Measurements from ENCODE around the gene JOSD2.
"Not testable (repeated sequence)": the region's sequence is repeated elsewhere in the genome, so short reads cannot be mapped to it uniquely, and the experiment has no call there.

JOSD2 gene

DNA sequence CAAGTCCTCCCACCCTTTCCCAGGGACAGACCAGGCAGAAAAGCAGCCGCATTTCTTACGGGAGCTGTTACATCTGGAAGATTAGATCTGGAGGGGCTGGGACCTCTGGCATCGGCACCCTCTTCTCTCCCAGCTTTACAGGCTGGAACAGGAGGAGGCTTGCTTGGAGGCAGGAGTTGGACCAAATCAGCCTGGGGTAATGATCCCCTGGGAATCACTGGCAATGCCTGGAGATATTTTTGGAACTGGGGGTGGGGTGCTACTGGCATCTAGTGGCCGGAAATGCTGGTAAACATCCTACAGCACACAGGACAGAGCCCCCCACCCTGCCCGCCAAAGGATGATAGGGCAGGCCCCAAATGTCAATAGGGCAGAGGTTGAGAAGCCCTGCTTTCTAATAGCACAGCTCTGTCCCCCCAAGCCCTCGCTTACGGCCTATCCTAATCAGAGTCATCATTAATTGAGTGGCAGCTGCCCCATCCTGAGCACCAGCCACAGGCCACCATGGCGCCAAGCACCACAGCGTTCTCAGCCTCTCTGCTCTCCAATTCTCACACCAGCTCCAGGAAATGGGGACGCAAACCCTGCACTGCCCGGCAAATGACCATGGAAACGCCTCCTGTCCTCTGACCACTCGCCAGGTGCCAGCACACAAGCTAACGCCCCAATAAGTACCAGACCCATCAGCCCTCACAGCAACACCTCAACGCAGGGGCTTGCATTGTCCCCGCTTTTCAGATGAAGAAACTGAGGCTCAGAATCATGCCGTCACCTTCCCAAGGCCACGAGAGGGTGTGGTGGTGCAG is 36.6 kb upstream of the JOSD2 start:
- no peak for DNase-seq (ENCODE audit: low read depth)

DNA sequence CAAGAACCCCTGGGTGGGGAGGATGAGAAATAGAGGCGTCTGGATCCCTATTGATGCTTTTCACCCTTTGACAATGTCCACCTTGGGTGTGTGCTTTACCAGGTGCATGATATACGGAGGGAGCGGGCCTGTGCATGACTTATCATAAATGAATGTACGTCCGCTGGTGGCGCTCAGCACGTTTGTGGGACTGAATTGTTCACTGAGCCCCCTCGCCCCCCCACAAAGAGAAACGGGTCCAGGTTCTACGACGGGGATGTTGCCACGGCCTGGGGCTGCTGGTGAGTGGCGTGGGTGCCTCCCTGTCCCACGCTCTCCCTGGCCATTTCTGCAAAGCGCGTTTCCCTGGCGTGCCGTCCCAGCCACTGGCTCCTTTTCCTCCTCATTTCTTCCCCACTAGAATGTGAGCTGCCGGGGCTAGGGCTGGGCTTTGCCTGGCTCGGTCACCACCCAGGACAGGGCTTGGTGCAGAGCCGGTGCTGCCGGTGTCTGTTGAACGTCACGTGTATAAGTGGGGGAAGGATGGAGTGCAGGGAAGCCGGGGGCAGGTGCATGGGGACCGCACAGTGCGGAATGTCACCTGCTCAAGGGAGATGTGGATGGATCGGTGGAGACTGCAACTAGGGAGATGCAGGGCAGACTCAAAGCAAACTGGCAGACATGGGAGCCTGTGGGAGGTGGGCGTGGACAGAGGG is 35.7 kb upstream of the JOSD2 start:
- no peak for DNase-seq (ENCODE audit: low read depth)

GRCh38 chr19:50542943-50543342 is 32.0 kb upstream of the JOSD2 start:
- DNase-seq (ENCODE audit: low read depth) = no peak

DNA sequence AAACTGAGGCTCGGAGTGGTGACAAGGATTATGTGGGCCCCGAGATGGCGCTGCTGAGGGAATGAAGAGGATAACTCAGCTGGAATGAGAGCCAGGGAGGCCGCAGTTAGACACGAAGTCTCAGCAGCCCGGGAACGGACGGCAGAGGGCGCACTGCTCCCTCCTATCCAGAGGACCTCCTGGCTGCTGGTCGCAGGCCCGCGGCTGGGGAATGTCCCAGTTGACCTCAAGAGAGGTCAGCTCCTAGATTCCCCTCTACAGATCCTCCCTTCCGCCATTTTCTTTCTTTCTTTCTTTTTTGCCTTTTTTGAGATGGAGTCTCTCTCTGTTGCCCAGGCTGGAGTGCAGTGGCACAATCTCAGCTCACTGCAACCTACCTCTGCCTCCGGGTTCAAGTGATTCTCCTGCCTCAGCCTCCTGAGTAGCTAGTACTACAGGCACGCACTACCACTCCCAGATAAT is 26.8 kb upstream of the JOSD2 start:
- DNase-seq (ENCODE audit: low read depth) = peak; percentile 10

- no peak for DNase-seq (ENCODE audit: low read depth)
Measured at GRCh38 chr19:50537306-50537685, 26.3 kb upstream of the JOSD2 start.

GRCh38 chr19:50536662-50537305 is 25.8 kb upstream of the JOSD2 start:
- DNase-seq (ENCODE audit: low read depth) = no peak

DNA sequence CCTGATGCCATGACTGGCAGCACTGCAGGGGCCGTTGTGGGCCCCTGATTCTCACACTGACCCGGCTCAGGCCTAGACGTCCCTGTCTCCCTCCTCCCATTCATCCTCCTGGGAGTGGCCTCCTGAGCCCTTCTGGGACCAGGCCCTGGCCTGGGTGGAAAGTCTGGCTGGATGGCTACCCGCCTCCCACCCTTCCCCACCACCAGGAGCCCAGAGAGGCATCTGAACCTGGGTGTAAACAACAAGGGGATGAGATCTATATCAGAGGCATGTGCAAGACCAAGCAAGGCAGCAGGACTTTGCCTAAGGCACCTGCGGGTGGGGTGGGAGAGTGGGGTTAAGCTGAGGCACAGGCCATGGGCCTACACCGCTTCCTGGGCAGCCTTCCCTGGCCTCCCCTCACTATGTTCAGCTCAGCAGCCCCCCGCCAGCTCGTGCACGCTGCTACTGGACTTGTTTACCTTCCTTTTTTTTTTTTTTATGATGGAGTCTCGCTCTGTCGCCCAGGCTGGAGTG is 24.7 kb upstream of the JOSD2 start:
- DNase-seq (ENCODE audit: low read depth) = no peak

DNA sequence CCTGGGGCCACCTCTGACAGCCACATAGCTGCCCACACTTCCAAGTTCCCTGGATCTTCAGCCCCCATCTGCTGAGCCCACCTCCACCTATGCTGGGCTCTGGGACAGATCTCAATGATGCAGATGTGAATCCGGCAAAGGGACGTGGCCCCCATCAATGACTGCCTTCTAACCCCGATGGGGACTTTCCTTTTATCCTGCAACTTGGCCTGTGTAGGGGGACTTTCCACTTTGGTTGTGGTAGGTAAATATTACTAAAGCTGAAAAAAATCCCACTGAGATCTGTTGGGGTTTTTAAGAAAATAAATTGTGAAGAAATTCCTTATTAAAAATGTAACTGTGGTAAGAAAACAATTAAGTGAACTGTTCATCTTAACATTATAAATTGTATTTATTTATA is 23.5 kb upstream of the JOSD2 start:
- no peak for DNase-seq (ENCODE audit: low read depth)

DNA sequence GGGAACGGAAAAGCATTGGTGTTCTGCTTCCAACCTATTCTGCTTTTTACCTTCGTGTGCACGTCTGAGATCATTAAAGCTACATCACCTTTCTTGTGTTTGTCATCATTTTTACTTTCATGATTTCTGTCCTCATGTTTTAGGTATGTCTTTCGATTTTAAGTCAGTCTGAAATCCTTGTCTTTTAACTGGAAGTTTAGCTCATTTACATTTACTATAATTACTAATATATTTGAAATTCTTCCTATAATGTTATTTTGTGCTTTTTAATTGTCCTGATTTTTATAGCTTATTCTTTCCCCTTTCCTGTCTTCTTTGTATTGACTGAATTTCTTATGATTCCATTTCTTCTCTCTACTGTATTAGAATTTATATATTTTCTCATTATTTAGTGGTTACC is 22.0 kb upstream of the JOSD2 start:
- DNase-seq (ENCODE audit: low read depth) = no peak

DNA sequence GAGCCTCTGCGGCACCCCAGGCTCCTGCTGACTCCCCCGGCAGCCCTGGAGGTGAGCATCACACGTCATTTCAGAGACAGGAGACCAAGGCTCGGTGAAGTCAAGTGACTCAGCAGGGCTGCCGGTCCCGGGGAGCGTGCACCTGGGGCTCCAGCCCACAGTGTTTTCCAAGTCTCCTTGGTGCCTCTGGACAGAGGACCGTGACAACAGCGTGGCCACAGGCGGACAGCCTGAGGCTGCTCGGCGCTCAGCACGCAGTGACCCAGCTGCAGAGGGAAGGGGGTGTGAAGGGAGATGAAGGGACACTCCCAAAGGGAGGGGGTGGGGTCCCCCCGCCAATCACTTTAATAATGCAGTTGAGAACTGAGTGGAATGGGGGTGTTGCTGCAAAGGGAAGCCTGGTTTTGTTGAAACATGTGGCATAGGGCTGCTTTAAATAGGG is 20.2 kb upstream of the JOSD2 start:
- no peak for DNase-seq (ENCODE audit: low read depth)

- not testable (repeated sequence) for DNase-seq (ENCODE audit: low read depth)
Measured at GRCh38 chr19:50528052-50528451, 17.1 kb upstream of the JOSD2 start.

GRCh38 chr19:50522881-50523280 is 11.9 kb upstream of the JOSD2 start:
- no peak for DNase-seq (ENCODE audit: low read depth)

- no peak for DNase-seq (ENCODE audit: low read depth)
Measured at GRCh38 chr19:50520822-50521465, 10.0 kb upstream of the JOSD2 start.

DNA sequence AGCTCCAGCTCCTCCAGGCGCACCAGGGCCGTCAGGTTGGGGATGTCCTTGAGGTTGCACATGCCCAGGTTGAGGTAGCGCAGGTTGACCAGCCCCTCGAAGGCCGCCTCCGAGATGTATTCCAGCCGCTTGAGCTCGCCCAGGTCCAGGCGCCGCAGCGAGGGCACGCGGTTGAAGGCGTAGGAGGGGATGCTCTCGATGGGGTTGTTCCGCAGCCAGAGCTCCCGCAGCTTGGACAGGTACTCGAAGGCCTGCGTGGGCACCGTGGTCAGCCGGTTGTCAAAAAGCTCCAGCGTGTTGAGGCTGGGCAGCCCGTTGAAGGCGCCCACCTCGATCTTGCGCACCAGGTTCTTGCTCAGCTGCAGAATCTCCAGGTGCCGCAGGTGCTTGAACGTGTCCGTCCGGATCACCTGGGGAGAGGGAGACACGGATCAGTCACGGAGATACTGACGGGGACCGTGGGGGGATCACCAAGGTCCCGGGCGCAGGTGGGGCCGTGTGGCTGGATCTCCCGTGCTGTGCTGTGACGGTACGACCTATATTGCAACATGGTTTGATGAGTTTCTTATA is 8.1 kb upstream of the JOSD2 start:
- no peak for DNase-seq (ENCODE audit: low read depth)

DNA sequence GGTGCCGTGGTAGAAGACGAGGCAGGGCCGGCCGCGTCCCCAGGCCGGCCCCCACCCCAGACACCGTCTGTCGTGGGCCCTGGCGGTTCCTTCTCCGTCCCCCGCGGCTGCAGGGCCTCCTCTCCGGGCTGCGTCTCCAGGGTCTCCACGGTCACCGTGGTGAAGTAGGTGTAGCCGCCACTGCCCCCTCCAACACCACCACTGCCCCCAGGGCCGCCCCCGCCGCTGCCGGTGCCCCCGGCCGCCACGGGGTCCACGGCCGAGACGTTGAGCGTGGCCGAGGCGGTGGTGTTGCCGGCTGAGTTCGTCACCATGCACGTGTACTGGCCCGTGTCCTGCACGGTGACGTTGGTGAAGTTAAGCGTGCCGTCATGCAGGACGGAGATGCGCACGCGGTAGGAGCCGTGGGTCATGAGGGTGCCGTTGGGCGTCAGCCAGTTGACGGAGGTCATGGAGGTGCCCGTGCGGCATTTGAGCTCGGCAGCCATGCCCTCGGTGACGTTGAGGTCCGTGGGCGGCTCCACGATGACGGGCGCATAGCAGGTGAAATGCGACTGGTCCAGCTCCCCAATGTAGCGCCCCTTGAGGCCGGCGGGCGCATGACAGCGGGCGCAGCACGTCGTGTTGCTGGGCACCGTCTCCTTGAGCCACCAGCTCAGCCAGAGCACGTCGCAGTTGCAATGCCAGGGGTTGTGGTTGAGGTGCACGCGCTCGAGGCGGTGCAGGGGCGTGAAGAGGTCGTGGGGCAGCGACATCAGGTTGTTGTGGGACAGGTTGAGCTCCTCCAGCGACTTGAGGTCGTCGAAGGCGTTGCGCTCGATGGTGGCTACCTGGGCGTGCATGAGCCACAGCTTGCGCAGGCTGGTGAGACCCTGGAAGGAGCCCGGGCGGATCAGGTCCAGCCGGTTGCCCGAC is 7.4 kb upstream of the JOSD2 start:
- DNase-seq (ENCODE audit: low read depth) = no peak

DNA sequence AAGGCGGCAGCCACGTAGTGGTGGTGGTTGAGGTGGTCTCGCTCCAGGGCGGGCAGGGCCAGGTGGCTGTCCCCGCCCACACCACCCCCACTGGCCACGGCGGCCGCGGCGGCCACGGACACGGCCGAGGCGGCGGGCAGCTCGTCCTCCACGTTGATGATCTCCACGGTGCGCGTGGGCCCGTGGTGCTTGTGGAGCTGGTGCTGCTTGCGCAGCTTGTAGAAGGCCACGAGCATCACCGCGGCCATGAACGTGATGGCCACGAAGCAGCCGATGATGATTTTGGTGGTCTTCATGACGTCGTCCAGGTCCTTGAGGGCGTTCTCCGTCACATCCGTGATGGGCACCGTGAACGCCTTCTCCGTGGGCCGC is 6.7 kb upstream of the JOSD2 start:
- no peak for DNase-seq (ENCODE audit: low read depth)

DNA sequence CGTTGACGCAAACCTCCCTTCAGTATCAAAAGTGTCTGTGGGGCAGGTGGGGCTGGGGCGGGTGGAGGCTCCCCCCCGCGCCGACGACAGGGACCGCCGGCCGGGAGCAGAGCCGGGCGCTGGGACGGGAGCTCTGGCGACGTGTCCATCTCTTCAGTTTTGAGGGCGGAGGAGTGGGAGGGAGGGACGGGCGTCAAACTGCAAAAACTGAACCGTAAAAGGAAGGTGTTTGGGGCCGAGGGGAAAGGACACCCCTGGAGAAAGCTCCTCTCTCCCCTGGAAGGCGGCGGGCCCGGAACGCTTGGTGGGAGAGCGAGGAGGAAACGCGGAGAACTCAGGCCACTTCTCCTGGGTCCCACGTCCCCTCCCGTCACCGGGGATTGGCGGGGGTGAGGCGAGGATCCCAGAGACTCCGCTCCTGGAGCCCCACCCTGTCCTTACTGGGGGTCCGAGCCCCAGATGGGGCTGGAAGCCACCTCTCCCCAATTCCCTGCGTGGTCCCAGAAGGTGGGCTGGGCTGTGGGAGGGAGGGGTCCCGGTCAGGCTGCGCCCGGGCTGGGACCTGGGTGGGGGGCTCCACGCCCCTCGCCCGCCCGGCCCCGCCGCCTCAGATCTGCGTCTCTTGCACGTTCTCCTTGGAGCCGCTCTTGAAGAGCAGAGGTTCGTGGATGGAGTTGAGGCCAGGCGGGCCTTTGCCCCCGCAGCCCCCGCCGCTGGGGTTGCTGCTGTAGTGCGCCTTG is 6.1 kb upstream of the JOSD2 start:
- DNase-seq (ENCODE audit: low read depth) = no peak

DNA sequence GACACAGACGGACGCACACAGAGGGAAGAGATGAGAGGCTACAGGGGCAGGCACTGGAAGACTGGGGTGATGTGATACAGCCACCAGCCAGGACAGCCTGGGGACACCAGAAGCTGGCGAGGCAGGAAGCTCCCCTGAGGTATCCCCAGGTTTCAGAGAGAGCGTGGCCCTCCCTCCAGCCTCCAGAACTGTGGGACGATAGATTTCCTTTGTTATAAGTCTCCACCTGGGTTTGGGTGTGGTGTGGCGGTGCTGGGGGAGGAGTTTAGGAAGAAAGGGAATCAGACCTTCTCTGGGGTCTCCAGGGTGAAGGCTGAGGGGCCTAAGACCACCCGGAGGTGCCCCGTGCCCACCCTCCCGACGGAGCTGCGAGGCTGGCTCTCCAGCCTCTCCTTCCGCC is 5.5 kb upstream of the JOSD2 start:
- DNase-seq (ENCODE audit: low read depth) = no peak

- DNase-seq (ENCODE audit: low read depth) = no peak
Measured at GRCh38 chr19:50515168-50515561, 4.2 kb upstream of the JOSD2 start.
